ENCODE data around the gene TSPYL4.

GRCh38 chr6:116221067-116221466 lies 32.8 kb downstream of the TSPYL4 start:
- TF ChIP-seq, protein P1, sequence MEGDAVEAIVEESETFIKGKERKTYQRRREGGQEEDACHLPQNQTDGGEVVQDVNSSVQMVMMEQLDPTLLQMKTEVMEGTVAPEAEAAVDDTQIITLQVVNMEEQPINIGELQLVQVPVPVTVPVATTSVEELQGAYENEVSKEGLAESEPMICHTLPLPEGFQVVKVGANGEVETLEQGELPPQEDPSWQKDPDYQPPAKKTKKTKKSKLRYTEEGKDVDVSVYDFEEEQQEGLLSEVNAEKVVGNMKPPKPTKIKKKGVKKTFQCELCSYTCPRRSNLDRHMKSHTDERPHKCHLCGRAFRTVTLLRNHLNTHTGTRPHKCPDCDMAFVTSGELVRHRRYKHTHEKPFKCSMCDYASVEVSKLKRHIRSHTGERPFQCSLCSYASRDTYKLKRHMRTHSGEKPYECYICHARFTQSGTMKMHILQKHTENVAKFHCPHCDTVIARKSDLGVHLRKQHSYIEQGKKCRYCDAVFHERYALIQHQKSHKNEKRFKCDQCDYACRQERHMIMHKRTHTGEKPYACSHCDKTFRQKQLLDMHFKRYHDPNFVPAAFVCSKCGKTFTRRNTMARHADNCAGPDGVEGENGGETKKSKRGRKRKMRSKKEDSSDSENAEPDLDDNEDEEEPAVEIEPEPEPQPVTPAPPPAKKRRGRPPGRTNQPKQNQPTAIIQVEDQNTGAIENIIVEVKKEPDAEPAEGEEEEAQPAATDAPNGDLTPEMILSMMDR (IDR thresholded peaks at IDR 0.05), result no peak
- TF ChIP-seq POLR2A (IDR thresholded peaks at IDR 0.05), result no peak

All from heart left ventricle (tissue), 13 donors.